A673 (cell line): Measurements from ENCODE around the gene PRKAG2.

Source experiments
- EZH2 ChIP-seq: fragments of 200-600 bp; sonication (generic); IDR thresholded peaks from 2 replicates; pipeline ENCODE4 v1.6.1; 2017; ENCODE audit warnings: borderline replicate concordance, low read depth, mild to moderate bottlenecking, mixed read lengths, antibody characterized with exemption, low read length; ENCODE audit not compliant: poor library complexity, severe bottlenecking
- TF ChIP-seq, protein P1 (sequence below): fragments of 300-800, 200-600 bp; sonication (generic); conservative IDR thresholded peaks from 2 replicates; pipeline ENCODE4 v1.5.1; 2017; ENCODE audit warnings: low read depth, mild to moderate bottlenecking, antibody characterized with exemption, low read length, moderate library complexity, mixed read lengths

DNA sequence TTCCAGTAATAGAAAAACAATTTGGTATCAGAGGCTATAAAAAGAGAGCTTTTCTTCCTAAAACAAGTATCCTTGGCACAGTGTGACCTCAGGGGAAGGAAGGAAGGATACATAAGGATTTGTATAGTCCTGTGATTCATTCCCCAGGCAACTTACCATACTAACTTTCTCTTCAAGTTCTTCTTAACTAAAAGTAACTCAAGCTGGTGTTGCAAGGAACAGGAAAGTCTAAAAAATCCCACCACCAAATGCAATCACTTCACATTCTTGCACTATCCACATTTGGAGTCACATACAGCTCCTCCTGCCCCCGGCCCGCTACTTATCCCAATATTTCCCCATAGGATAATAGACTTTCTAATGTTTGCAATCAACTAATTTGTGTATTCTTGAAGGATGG is 84.8 kb downstream of the PRKAG2 start:
- TF ChIP-seq, protein P1, sequence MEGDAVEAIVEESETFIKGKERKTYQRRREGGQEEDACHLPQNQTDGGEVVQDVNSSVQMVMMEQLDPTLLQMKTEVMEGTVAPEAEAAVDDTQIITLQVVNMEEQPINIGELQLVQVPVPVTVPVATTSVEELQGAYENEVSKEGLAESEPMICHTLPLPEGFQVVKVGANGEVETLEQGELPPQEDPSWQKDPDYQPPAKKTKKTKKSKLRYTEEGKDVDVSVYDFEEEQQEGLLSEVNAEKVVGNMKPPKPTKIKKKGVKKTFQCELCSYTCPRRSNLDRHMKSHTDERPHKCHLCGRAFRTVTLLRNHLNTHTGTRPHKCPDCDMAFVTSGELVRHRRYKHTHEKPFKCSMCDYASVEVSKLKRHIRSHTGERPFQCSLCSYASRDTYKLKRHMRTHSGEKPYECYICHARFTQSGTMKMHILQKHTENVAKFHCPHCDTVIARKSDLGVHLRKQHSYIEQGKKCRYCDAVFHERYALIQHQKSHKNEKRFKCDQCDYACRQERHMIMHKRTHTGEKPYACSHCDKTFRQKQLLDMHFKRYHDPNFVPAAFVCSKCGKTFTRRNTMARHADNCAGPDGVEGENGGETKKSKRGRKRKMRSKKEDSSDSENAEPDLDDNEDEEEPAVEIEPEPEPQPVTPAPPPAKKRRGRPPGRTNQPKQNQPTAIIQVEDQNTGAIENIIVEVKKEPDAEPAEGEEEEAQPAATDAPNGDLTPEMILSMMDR, result no peak
- no peak for TF ChIP-seq EZH2
